HepG2 (cell line): Measurements from ENCODE around the gene DLX1. TPM values are rescaled to one million over a fixed set of nuclear protein-coding genes. Genes with fewer than 3 reads are reported as not detected.

Experiments used
- ATAC-seq: fragments of 200-7000 bp; cut with Tn5 transposase; 3 replicates; pipeline ENCODE4 v1.9.1; 2020; ENCODE audit warnings: mild to moderate bottlenecking, moderate library complexity
- BruUV-seq: library from RNA; stranded (reverse); fragments of 400-500 nt; replicated peaks from 2 replicates; lab custom pipeline; 2021; lab: Mats Ljungman, UMichigan
- CTCF ChIA-PET: fragments of 300-600 bp; formaldehyde crosslinking; extraction: SDS; loops from one replicate; lab custom pipeline; 2021; ENCODE audit warnings: low total read pairs, inconsistent platforms, low intra/inter-chr PET ratio; lab: Yijun Ruan, JAX
- POLR2A ChIA-PET: fragments of 350-600 bp; sonication (Branson Sonifier 250); formaldehyde crosslinking; loops from one replicate; lab custom pipeline; 2020; ENCODE audit warnings: antibody characterized with exemption, inconsistent platforms; lab: Yijun Ruan, JAX
- DNase-seq: peaks from one replicate; pipeline ENCODE4 v3.0.0-alpha.2; 2015; ENCODE audit warnings: low spot score
- FAIRE-seq: peaks from 3 replicates; lab custom pipeline; 2011; peaks lifted over from hg19 to GRCh38; lab: Jason Lieb, UNC
- H2AFZ ChIP-seq: one replicate; pipeline ENCODE4 v1.6.1; 2011; ENCODE audit warnings: low read length, inconsistent platforms
- H3K27ac ChIP-seq: fragments of 300-600 bp; 3 replicates; pipeline ENCODE4 v1.8.0; 2011; ENCODE audit warnings: mixed run types, mild to moderate bottlenecking, mixed read lengths, low read length, inconsistent platforms; ENCODE audit not compliant: insufficient read depth; ENCODE audit errors: extremely low read length
- H3K27me3 ChIP-seq, 2 experiments: fragments of 200-600 bp in 1 of 2; 2 replicates in 1 of 2; 3 replicates in 1 of 2; pipeline versions ENCODE4 v1.6.0 to v1.8.0; 2011; ENCODE audit warnings: low read length in 2 of 2, mild to moderate bottlenecking in 2 of 2, moderate library complexity in 2 of 2, inconsistent platforms in 1 of 2; ENCODE audit not compliant: insufficient read depth in 2 of 2, control insufficient read depth in 1 of 2
- H3K36me3 ChIP-seq, 2 experiments: fragments of 200-600 bp in 1 of 2; replicated peaks in 1 of 2; 2 replicates in 1 of 2; 3 replicates in 1 of 2; pipeline versions ENCODE4 v1.5.1 to v1.8.0; 2011; ENCODE audit warnings: low read length in 2 of 2, inconsistent platforms in 1 of 2; ENCODE audit not compliant: insufficient read depth in 2 of 2, control insufficient read depth in 1 of 2
- H3K4me1 ChIP-seq: 2 replicates; pipeline ENCODE4 v1.5.1; 2012; ENCODE audit warnings: low read length, inconsistent platforms; ENCODE audit not compliant: insufficient read depth
- H3K4me2 ChIP-seq: 2 replicates; pipeline ENCODE4 v1.6.0; 2011; ENCODE audit warnings: low read depth, low read length, inconsistent platforms
- H3K4me3 ChIP-seq, 3 experiments: fragments of 200-600 bp in 1 of 3; sonication (generic), shearing (Covaris generic) in 1 of 3; replicated peaks in 1 of 3; 2 replicates each; pipeline ENCODE4 v1.5.1; 2011 to 2016; ENCODE audit warnings: low read length in 3 of 3, inconsistent platforms in 2 of 3, low read depth in 2 of 3, mild to moderate bottlenecking in 2 of 3, control low read depth in 1 of 3, mixed read lengths in 1 of 3; ENCODE audit not compliant: insufficient read depth in 1 of 3
- H3K79me2 ChIP-seq: one replicate; pipeline ENCODE4 v1.6.1; 2011; ENCODE audit warnings: low read length, inconsistent platforms; ENCODE audit not compliant: insufficient read depth
- H3K9ac ChIP-seq: 2 replicates; pipeline ENCODE4 v1.6.0; 2011; ENCODE audit warnings: mild to moderate bottlenecking, low read depth, low read length, inconsistent platforms; ENCODE audit not compliant: insufficient read depth
- H3K9me3 ChIP-seq: 2 replicates; pipeline ENCODE4 v1.5.1; 2012; ENCODE audit warnings: mild to moderate bottlenecking, low read length
- H4K20me1 ChIP-seq: 2 replicates; pipeline ENCODE4 v1.6.0; 2011; ENCODE audit warnings: inconsistent platforms, mild to moderate bottlenecking, low read length, moderate library complexity; ENCODE audit not compliant: insufficient read depth
- ARID2 ChIP-seq: sonication (generic); formaldehyde crosslinking; IDR thresholded peaks from 2 replicates; pipeline ENCODE4 v1.8.1; 2022; ENCODE audit warnings: mild to moderate bottlenecking, missing genetic modification reagents, borderline replicate concordance
- CREBL2 ChIP-seq: sonication (generic); formaldehyde crosslinking; IDR thresholded peaks from 2 replicates; pipeline ENCODE4 v1.8.1; 2023; ENCODE audit warnings: missing genetic modification reagents, mild to moderate bottlenecking, borderline replicate concordance
- GTF2F1 ChIP-seq: fragments of 150-350 bp; IDR thresholded peaks from 2 replicates; pipeline ENCODE4 v1.6.1; 2014; ENCODE audit warnings: low read length
- GTF3A ChIP-seq: sonication (generic); formaldehyde crosslinking; conservative IDR thresholded peaks from 2 replicates; pipeline ENCODE4 v1.4.0; 2020; ENCODE audit warnings: mild to moderate bottlenecking, missing genetic modification reagents
- PHF5A ChIP-seq: IDR thresholded peaks from one replicate; pipeline ENCODE4 v1.6.1; 2018; ENCODE audit warnings: low read depth, missing genetic modification reagents; ENCODE audit not compliant: unreplicated experiment
- RFXANK ChIP-seq: IDR thresholded peaks from 2 replicates; pipeline ENCODE4 v1.6.1; 2016
- SALL1 ChIP-seq: sonication (generic); formaldehyde crosslinking; IDR thresholded peaks from 2 replicates; pipeline ENCODE4 v1.8.0; 2022; ENCODE audit warnings: mild to moderate bottlenecking, missing genetic modification reagents
- SRSF4 ChIP-seq: fragments of 200-400 bp; formaldehyde crosslinking; IDR thresholded peaks from one replicate; pipeline ENCODE4 v1.6.1; 2018; ENCODE audit warnings: mild to moderate bottlenecking, low read depth, low read length, moderate library complexity; ENCODE audit not compliant: poor library complexity, severe bottlenecking
- TMF1 ChIP-seq: sonication (generic); formaldehyde crosslinking; IDR thresholded peaks from 2 replicates; pipeline ENCODE4 v1.8.1; 2022; ENCODE audit warnings: low read depth, missing genetic modification reagents
- ZNF883 ChIP-seq: sonication (generic); formaldehyde crosslinking; IDR thresholded peaks from 2 replicates; pipeline ENCODE4 v1.5.1; 2020; ENCODE audit warnings: mild to moderate bottlenecking, missing genetic modification reagents; ENCODE audit errors: not compliant biosample characterization
- WGBS: methylation state at CpG from one replicate; pipeline ENCODE4 v1.1.6; 2017; ENCODE audit warnings: low lambda C conversion rate; 5-methylcytosine and 5-hydroxymethylcytosine counted together
- in situ Hi-C: cut with HindIII; loops from 2 replicates; pipeline ENCODE4 v1.10.0; 2017; ENCODE audit warnings: low pct_unique_long_range_greater_than_20kb; ENCODE audit not compliant: extremely low pct_ligation_motif_present
- intact Hi-C: fragments of 100-400 bp; cut with micrococcal nuclease; formaldehyde crosslinking; loops from one replicate; pipeline ENCODE4 v1.10.0; 2022; ENCODE audit not compliant: unreplicated experiment
- polyA plus RNA-seq, 8 experiments: library from polyadenylated mRNA; depleted of rRNA in 3 of 8; stranded (reverse) in 7 of 8; unstranded in 1 of 8; fragments of >200 nt; fragmentation: Illumina TruSeq in 4 of 8; extraction: Trizol in 4 of 8; gene quantifications; 2 replicates each; pipeline versions ENCODE4 v1.2.1 to v1.2.3, GENCODE V29; 2011 to 2016; ENCODE audit warnings: low read depth in 4 of 8, missing spikeins in 1 of 8, mixed read lengths in 1 of 8; ENCODE audit not compliant: insufficient read depth in 1 of 8
- total RNA-seq, 5 experiments: library from RNA; depleted of rRNA; stranded (reverse); fragments of >200 nt; fragmentation: Illumina TruSeq; extraction: Trizol; gene quantifications; 2 replicates each; pipeline ENCODE4 v1.2.3, GENCODE V29; 2016; ENCODE audit warnings: low read depth in 1 of 5
- TF ChIP-seq, protein P1 (sequence below): sonication (generic); formaldehyde crosslinking; IDR thresholded peaks from 2 replicates; pipeline ENCODE4 v1.5.1; 2020; ENCODE audit warnings: mild to moderate bottlenecking, missing genetic modification reagents, borderline replicate concordance
- TF ChIP-seq, protein P2 (sequence below): sonication (generic); formaldehyde crosslinking; IDR thresholded peaks from 2 replicates; pipeline ENCODE4 v1.5.1; 2020; ENCODE audit warnings: missing genetic modification reagents, mild to moderate bottlenecking, borderline replicate concordance
- TF ChIP-seq, protein P3 (sequence below): sonication (generic); formaldehyde crosslinking; IDR thresholded peaks from 2 replicates; pipeline ENCODE4 v1.8.1; 2023; ENCODE audit warnings: mild to moderate bottlenecking, missing genetic modification reagents

The DLX1 gene
- total and polyA plus RNA-seq, 2 of the 13 experiments (the other 11 are each of a cell fraction or from before 2014, with no cell fraction given): 0.18 to 0.86 TPM

GRCh38 chr2:172084645-172085459, 455 bp upstream of the DLX1 start:
- Histone ChIP-seq H3K79me2 (no peaks in the 10 kb centered on the region), H3K27ac (no peak overlapping the region), H3K4me3 (peak overlapping the region; percentile 60 to 82 (median 64)), H3K36me3 (no peaks in the 10 kb centered on the region), H4K20me1 (peaks cover 3% of the 10 kb centered on the region; the same call in 1 of the 2 replicates), H3K27me3 (peaks cover 13 to 83% of the 10 kb centered on the region in 2 experiments; a peak in 4 of 5 replicates), H3K4me1 (peaks cover 83% of the 10 kb centered on the region), H3K4me2 (peak overlapping the region; percentile 98), H3K9ac (no peak overlapping the region), H2AFZ (peak overlapping the region; percentile 18), H3K9me3 (no peaks in the 10 kb centered on the region)
- BruUV-seq: no TSS peak
- intact Hi-C loops (loop anchor here (1.0 to 5.0 kb wide), 4 partner anchors 9 to 56 kb away; partner anchors contain the start of gene DLX2), in situ Hi-C loops (no loop called here)
- POLR2A ChIA-PET: interaction anchor here (0.5 to 4.9 kb wide), 7 partner anchors 11 to 397 kb away, joined by 3 to 42 read pairs (median 16); partner anchors contain the start of genes DLX2 and DYNC1I2
- CTCF ChIA-PET: no interaction called here
- ATAC-seq: peak; percentile 87
- WGBS: 2% methylated on average over 51 of the region's 76 CpGs
- FAIRE-seq: no peak
- DNase-seq: peak; percentile 92
- TF ChIP-seq, protein P1, sequence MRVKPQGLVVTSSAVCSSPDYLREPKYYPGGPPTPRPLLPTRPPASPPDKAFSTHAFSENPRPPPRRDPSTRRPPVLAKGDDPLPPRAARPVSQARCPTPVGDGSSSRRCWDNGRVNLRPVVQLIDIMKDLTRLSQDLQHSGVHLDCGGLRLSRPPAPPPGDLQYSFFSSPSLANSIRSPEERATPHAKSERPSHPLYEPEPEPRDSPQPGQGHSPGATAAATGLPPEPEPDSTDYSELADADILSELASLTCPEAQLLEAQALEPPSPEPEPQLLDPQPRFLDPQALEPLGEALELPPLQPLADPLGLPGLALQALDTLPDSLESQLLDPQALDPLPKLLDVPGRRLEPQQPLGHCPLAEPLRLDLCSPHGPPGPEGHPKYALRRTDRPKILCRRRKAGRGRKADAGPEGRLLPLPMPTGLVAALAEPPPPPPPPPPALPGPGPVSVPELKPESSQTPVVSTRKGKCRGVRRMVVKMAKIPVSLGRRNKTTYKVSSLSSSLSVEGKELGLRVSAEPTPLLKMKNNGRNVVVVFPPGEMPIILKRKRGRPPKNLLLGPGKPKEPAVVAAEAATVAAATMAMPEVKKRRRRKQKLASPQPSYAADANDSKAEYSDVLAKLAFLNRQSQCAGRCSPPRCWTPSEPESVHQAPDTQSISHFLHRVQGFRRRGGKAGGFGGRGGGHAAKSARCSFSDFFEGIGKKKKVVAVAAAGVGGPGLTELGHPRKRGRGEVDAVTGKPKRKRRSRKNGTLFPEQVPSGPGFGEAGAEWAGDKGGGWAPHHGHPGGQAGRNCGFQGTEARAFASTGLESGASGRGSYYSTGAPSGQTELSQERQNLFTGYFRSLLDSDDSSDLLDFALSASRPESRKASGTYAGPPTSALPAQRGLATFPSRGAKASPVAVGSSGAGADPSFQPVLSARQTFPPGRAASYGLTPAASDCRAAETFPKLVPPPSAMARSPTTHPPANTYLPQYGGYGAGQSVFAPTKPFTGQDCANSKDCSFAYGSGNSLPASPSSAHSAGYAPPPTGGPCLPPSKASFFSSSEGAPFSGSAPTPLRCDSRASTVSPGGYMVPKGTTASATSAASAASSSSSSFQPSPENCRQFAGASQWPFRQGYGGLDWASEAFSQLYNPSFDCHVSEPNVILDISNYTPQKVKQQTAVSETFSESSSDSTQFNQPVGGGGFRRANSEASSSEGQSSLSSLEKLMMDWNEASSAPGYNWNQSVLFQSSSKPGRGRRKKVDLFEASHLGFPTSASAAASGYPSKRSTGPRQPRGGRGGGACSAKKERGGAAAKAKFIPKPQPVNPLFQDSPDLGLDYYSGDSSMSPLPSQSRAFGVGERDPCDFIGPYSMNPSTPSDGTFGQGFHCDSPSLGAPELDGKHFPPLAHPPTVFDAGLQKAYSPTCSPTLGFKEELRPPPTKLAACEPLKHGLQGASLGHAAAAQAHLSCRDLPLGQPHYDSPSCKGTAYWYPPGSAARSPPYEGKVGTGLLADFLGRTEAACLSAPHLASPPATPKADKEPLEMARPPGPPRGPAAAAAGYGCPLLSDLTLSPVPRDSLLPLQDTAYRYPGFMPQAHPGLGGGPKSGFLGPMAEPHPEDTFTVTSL (CRISPR knock-in tag): no peak
- TF ChIP-seq GTF2F1: no peak
- TF ChIP-seq ARID2 (CRISPR knock-in tag): no peak
- TF ChIP-seq CREBL2: no peak
- TF ChIP-seq PHF5A (CRISPR knock-in tag): no peak
- TF ChIP-seq, protein P2, sequence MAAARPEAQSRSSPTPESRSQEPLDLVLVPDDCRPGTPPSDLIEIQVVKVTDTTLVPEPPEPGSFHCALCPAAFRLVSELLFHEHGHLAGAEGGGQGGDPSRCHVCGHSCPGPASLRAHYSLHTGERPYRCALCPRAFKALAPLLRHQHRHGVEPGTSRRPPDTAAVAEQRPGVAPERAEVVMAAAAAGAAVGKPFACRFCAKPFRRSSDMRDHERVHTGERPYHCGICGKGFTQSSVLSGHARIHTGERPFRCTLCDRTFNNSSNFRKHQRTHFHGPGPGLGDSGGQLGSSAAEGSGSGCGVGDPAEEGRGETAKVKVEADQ (CRISPR knock-in tag): no peak
- TF ChIP-seq SRSF4: no peak
- TF ChIP-seq GTF3A (CRISPR knock-in tag): peak; percentile 48; the same call in 1 of the 2 replicates
- TF ChIP-seq, protein P3, sequence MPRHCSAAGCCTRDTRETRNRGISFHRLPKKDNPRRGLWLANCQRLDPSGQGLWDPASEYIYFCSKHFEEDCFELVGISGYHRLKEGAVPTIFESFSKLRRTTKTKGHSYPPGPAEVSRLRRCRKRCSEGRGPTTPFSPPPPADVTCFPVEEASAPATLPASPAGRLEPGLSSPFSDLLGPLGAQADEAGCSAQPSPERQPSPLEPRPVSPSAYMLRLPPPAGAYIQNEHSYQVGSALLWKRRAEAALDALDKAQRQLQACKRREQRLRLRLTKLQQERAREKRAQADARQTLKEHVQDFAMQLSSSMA (CRISPR knock-in tag): 0 out of 2 replicates have a peak, but pooled peaks have one; percentile 8
- TF ChIP-seq RFXANK (CRISPR knock-in tag): no peak
- TF ChIP-seq ZNF883: no peak
- TF ChIP-seq SALL1 (CRISPR knock-in tag): peak; percentile 38; the same call in 1 of the 2 replicates
- TF ChIP-seq TMF1: no peak
